C4-2B (cell line): Measurements from ENCODE around the gene EIF5AL1.
"Not testable (repeated sequence)": the region's sequence is repeated elsewhere in the genome, so short reads cannot be mapped to it uniquely, and the experiment has no call there.

ENCODE experiments used
- CTCF ChIP-seq: fragments of 450-650 bp; conservative IDR thresholded peaks from 2 replicates; pipeline ENCODE4 v1.5.1; 2017; ENCODE audit warnings: mild to moderate bottlenecking
- ZFX ChIP-seq: fragments of 450-650 bp; IDR thresholded peaks from 2 replicates; pipeline ENCODE4 v1.6.1; 2017

- TF ChIP-seq CTCF, ZFX: not testable (repeated sequence)
These were observed 9.4 kb downstream of the EIF5AL1 start for GRCh38 chr10:79521751-79522150.
